Upper lobe of left lung (tissue), 4 donors: ENCODE data around the gene ZNF792.

ENCODE experiments used
- EP300 ChIP-seq, 4 donors: sonication (generic); formaldehyde crosslinking; IDR thresholded peaks; one replicate each; pipeline ENCODE4 v1.5.1; 2017; ENCODE audit warnings: antibody characterized with exemption in 4 of 4, control low read depth in 2 of 4
- POLR2A ChIP-seq, 4 donors: fragments of 450-650 bp; IDR thresholded peaks; one replicate each; pipeline ENCODE4 v1.5.1; 2016 to 2017; ENCODE audit warnings: antibody characterized with exemption in 4 of 4, mild to moderate bottlenecking in 2 of 4
- POLR2AphosphoS5 ChIP-seq, 2 donors: sonication (generic); formaldehyde crosslinking; IDR thresholded peaks; one replicate each; pipeline ENCODE4 v1.5.1; 2017; ENCODE audit warnings: antibody characterized with exemption in 2 of 2
- TF ChIP-seq, protein P1 (sequence below), 6 experiments: fragments of 450-650 bp in 4 of 6; fragments of 200-600 bp in 2 of 6; sonication (generic) in 2 of 6; IDR thresholded peaks; one replicate each; pipeline ENCODE4 v1.5.1; 2016 to 2019; ENCODE audit warnings: antibody characterized with exemption in 6 of 6

DNA sequence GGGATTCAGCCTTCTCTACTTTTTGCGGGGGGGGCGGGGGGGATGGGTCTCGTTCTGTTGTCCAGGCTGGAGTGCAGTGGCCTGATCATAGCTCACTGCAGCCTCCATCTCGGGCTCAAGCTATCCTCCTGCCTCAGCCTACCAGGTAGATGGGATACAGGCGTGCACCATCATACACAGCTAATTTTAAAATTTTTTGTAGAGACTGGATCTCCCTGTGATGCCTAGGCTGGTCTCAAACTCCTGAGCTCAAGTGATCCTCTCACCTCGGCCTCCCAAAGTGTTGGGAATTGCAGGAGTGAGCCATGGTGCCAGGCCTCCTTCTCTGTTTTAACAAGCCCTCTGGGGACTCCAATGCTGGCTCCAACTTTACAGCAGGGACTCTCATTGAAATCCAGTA, 569 bp upstream of the ZNF792 start:
- TF ChIP-seq, protein P1, sequence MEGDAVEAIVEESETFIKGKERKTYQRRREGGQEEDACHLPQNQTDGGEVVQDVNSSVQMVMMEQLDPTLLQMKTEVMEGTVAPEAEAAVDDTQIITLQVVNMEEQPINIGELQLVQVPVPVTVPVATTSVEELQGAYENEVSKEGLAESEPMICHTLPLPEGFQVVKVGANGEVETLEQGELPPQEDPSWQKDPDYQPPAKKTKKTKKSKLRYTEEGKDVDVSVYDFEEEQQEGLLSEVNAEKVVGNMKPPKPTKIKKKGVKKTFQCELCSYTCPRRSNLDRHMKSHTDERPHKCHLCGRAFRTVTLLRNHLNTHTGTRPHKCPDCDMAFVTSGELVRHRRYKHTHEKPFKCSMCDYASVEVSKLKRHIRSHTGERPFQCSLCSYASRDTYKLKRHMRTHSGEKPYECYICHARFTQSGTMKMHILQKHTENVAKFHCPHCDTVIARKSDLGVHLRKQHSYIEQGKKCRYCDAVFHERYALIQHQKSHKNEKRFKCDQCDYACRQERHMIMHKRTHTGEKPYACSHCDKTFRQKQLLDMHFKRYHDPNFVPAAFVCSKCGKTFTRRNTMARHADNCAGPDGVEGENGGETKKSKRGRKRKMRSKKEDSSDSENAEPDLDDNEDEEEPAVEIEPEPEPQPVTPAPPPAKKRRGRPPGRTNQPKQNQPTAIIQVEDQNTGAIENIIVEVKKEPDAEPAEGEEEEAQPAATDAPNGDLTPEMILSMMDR (IDR thresholded peaks at IDR 0.05): no peak
- no peak for TF ChIP-seq POLR2A (IDR thresholded peaks at IDR 0.05)
- no peak for TF ChIP-seq POLR2AphosphoS5 (IDR thresholded peaks at IDR 0.05)
- TF ChIP-seq EP300 (IDR thresholded peaks at IDR 0.05): no peak
